HG02763 (cell line): Measurements from ENCODE around the gene LATS2.

ENCODE experiments used
- ATAC-seq: cut with Tn5 transposase; IDR thresholded peaks from one replicate; pipeline ENCODE4 v1.9.1; 2021; ENCODE audit warnings: mild to moderate bottlenecking, moderate library complexity; ENCODE audit not compliant: unreplicated experiment

The LATS2 gene

GRCh38 chr13:21061029-21061763 is at the start of gene LATS2:
Gene LATS2, minus strand, starts transcription at chr13:21061586. Its CDS starts 15,560 bp downstream, at chr13:21046026.
- peak; percentile 91 for ATAC-seq

- ATAC-seq: no peak
Measured at GRCh38 chr13:21109168-21109567, 47.8 kb upstream of the LATS2 start.

GRCh38 chr13:21106089-21106488 is 44.7 kb upstream of the LATS2 start:
- ATAC-seq: no peak

GRCh38 chr13:21104199-21105019 is 43.0 kb upstream of the LATS2 start:
- ATAC-seq: no peak

GRCh38 chr13:21101865-21102576 is 40.6 kb upstream of the LATS2 start:
- ATAC-seq: no peak

- no peak for ATAC-seq
Measured at GRCh38 chr13:21100994-21101757, 39.8 kb upstream of the LATS2 start.

- no peak for ATAC-seq
Measured at GRCh38 chr13:21100211-21100610, 38.8 kb upstream of the LATS2 start.

- no peak for ATAC-seq
Measured at GRCh38 chr13:21095311-21095710, 33.9 kb upstream of the LATS2 start.

- no peak for ATAC-seq
Measured at GRCh38 chr13:21089830-21090229, 28.4 kb upstream of the LATS2 start.

- no peak for ATAC-seq
Measured at GRCh38 chr13:21088534-21088933, 27.1 kb upstream of the LATS2 start.

GRCh38 chr13:21086929-21087328 is 25.5 kb upstream of the LATS2 start:
- ATAC-seq: no peak

GRCh38 chr13:21081926-21082325 is 20.5 kb upstream of the LATS2 start:
- ATAC-seq: no peak

- no peak for ATAC-seq
Measured at GRCh38 chr13:21080593-21080891, 19.2 kb upstream of the LATS2 start.

GRCh38 chr13:21079761-21080592 is 18.6 kb upstream of the LATS2 start:
- ATAC-seq: no peak

GRCh38 chr13:21079221-21079620 is 17.8 kb upstream of the LATS2 start:
- no peak for ATAC-seq

- no peak for ATAC-seq
Measured at GRCh38 chr13:21078501-21078900, 17.1 kb upstream of the LATS2 start.

GRCh38 chr13:21077788-21078353 is 16.5 kb upstream of the LATS2 start:
- ATAC-seq: no peak

- ATAC-seq: no peak
Measured at GRCh38 chr13:21077076-21077787, 15.8 kb upstream of the LATS2 start.

GRCh38 chr13:21076253-21076652 is 14.9 kb upstream of the LATS2 start:
- ATAC-seq: no peak
